Activated T-helper 1 cell treated with anti-CD3 and anti-CD28 coated beads, Interleukin-2, amount 50 U/mL, for 16 hours (primary cell): ENCODE results near the gene APLP2.
A peak's percentile ranks its signal among the peaks of the same experiment; 100 is the strongest.

Experiments used
- DNase-seq, 2 donors: peaks; one replicate each; pipeline ENCODE4 v3.0.0-alpha.2; 2020; ENCODE audit warnings: low read depth in 1 of 2, low spot score in 1 of 2

Gene APLP2

GRCh38 chr11:130118165-130118564 lies 48.5 kb downstream of the APLP2 start:
- no peak for DNase-seq

- DNase-seq = no peak
Measured at GRCh38 chr11:130118636-130119387, 49.1 kb downstream of the APLP2 start.

- DNase-seq = no peak
Measured at GRCh38 chr11:130120045-130120444, 50.4 kb downstream of the APLP2 start.

GRCh38 chr11:130121445-130121978 lies 51.8 kb downstream of the APLP2 start:
- DNase-seq = no peak

- DNase-seq = no peak
Measured at GRCh38 chr11:130122141-130122575, 52.5 kb downstream of the APLP2 start.

GRCh38 chr11:130123414-130124040 lies 53.8 kb downstream of the APLP2 start:
- no peak for DNase-seq

- DNase-seq = no peak
Measured at GRCh38 chr11:130124096-130124495, 54.4 kb downstream of the APLP2 start.

GRCh38 chr11:130125638-130126037 lies 55.9 kb downstream of the APLP2 start:
- DNase-seq = no peak

GRCh38 chr11:130126516-130126915 lies 56.8 kb downstream of the APLP2 start:
- no peak for DNase-seq

- DNase-seq = no peak
Measured at GRCh38 chr11:130127509-130127908, 57.8 kb downstream of the APLP2 start.

GRCh38 chr11:130128626-130129025 lies 58.9 kb downstream of the APLP2 start:
- DNase-seq = no peak

GRCh38 chr11:130129922-130130321 lies 60.2 kb downstream of the APLP2 start:
- no peak for DNase-seq

GRCh38 chr11:130131961-130132850 lies 62.5 kb downstream of the APLP2 start:
- DNase-seq = peak in 1 of 2 donors; percentile 17

- no peak for DNase-seq
Measured at GRCh38 chr11:130133716-130134115, 64.0 kb downstream of the APLP2 start.

GRCh38 chr11:130136107-130136506 lies 66.4 kb downstream of the APLP2 start:
- DNase-seq = no peak

- DNase-seq = no peak
Measured at GRCh38 chr11:130137999-130138398, 68.3 kb downstream of the APLP2 start.

- DNase-seq = no peak
Measured at GRCh38 chr11:130139401-130139800, 69.7 kb downstream of the APLP2 start.

- no peak for DNase-seq
Measured at GRCh38 chr11:130141561-130142341, 72.1 kb downstream of the APLP2 start.

GRCh38 chr11:130144141-130144540 lies 74.4 kb downstream of the APLP2 start:
- no peak for DNase-seq

- no peak for DNase-seq
Measured at GRCh38 chr11:130144861-130145281, 75.2 kb downstream of the APLP2 start.
